BE2C (cell line): Measurements from ENCODE around the gene SLMAP.

ENCODE experiments used
- DNase-seq: peaks from one replicate; pipeline ENCODE4 v3.0.0-alpha.2; 2020
- H3K27me3 ChIP-seq: fragments of 250-450 bp; sonication (Bioruptor Pico); 2 replicates; pipeline ENCODE4 v1.5.1; 2020; ENCODE audit warnings: mild to moderate bottlenecking
- H3K36me3 ChIP-seq: fragments of 250-450 bp; sonication (Bioruptor Pico); 2 replicates; pipeline ENCODE4 v1.5.1; 2020; ENCODE audit warnings: mild to moderate bottlenecking
- H3K4me1 ChIP-seq: fragments of 250-450 bp; sonication (Bioruptor Pico); 2 replicates; pipeline ENCODE4 v1.5.1; 2020
- H3K4me3 ChIP-seq: 2 replicates; pipeline ENCODE4 v1.5.1; 2011; ENCODE audit warnings: low read depth, low read length
- H3K9me3 ChIP-seq: fragments of 250-450 bp; sonication (Bioruptor Pico); 2 replicates; pipeline ENCODE4 v1.5.1; 2020
- TF ChIP-seq, protein P1 (sequence below): IDR thresholded peaks from 2 replicates; pipeline ENCODE4 v1.5.1; 2012; ENCODE audit warnings: mild to moderate bottlenecking, low read depth, low read length

SLMAP gene

DNA sequence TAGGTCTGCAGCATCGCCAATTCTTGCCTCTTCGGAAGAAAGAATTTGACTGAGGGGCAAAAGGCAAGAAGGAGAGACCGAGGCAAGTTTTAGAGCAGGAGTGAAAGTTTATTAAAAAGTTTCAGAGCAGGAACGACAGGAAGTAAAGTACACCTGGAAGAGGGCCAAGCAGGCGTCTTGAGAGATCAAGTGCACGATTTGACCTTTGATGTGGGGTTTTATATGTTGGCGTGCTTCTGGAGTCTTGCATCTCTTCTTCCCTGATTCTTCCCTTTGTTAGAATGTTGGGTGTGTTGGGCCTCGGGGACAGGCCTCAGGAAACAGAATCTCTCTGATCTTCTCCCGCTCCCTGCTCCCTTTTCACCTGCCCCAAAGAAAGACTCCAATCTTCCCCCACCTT lies 211.5 kb downstream of the SLMAP start:
- H3K4me1 ChIP-seq, result no peaks in the 10 kb centered on the region
- no peaks in the 10 kb centered on the region for H3K27me3 ChIP-seq
- DNase-seq, result no peak
- H3K4me3 ChIP-seq, result no peak overlapping the region
- TF ChIP-seq, protein P1, sequence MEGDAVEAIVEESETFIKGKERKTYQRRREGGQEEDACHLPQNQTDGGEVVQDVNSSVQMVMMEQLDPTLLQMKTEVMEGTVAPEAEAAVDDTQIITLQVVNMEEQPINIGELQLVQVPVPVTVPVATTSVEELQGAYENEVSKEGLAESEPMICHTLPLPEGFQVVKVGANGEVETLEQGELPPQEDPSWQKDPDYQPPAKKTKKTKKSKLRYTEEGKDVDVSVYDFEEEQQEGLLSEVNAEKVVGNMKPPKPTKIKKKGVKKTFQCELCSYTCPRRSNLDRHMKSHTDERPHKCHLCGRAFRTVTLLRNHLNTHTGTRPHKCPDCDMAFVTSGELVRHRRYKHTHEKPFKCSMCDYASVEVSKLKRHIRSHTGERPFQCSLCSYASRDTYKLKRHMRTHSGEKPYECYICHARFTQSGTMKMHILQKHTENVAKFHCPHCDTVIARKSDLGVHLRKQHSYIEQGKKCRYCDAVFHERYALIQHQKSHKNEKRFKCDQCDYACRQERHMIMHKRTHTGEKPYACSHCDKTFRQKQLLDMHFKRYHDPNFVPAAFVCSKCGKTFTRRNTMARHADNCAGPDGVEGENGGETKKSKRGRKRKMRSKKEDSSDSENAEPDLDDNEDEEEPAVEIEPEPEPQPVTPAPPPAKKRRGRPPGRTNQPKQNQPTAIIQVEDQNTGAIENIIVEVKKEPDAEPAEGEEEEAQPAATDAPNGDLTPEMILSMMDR, result no peak
- no peaks in the 10 kb centered on the region for H3K36me3 ChIP-seq
- H3K9me3 ChIP-seq, result no peaks in the 10 kb centered on the region

DNA sequence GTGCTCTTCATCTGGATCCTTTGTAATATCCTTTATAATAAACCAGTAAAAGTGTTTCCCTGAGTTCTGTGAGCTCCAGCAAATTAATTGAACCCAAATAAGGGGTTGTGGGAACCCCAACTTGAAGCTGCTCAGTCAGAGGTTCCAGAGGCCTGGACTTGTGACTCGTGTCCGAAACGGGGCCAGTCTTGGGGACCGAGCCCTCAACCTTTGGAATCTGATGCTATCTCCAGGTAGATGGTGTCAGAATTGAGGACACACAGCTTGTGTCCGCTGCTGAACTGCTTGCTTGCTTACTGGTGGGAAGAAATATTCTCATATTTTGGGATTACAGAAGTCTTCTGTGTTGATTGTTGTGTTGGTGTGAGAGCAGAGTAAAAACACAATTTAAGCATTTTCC lies 212.4 kb downstream of the SLMAP start:
- Histone ChIP-seq H3K9me3 (no peaks in the 10 kb centered on the region), H3K36me3 (no peaks in the 10 kb centered on the region), H3K4me3 (no peak overlapping the region), H3K27me3 (no peaks in the 10 kb centered on the region), H3K4me1 (no peaks in the 10 kb centered on the region)
- no peak for DNase-seq
- TF ChIP-seq, protein P1, result no peak

DNA sequence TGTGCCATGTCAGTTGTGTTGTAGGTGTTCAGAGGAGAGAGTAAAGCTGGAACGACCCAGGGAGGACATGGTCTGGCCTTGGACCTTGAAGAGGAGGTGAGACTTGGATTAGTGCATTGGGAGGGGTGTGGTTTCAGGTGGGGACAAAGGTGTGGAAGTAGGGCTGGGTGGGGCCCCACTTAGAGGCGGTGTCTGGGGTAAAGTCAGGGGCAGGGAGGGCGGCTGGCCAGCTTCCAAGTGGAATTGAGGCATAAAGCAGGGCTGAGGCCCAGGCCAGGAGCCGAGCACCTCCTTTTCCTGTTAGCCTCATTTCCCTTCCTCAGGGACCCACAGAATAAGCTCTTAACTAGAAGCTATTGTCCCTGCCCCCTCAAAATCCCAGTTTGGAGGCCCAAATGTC lies 215.9 kb downstream of the SLMAP start:
- TF ChIP-seq, protein P1, result no peak
- no peak for DNase-seq
- Histone ChIP-seq H3K36me3 (no peaks in the 10 kb centered on the region), H3K9me3 (no peaks in the 10 kb centered on the region), H3K4me3 (no peak overlapping the region), H3K27me3 (no peaks in the 10 kb centered on the region), H3K4me1 (no peaks in the 10 kb centered on the region)

DNA sequence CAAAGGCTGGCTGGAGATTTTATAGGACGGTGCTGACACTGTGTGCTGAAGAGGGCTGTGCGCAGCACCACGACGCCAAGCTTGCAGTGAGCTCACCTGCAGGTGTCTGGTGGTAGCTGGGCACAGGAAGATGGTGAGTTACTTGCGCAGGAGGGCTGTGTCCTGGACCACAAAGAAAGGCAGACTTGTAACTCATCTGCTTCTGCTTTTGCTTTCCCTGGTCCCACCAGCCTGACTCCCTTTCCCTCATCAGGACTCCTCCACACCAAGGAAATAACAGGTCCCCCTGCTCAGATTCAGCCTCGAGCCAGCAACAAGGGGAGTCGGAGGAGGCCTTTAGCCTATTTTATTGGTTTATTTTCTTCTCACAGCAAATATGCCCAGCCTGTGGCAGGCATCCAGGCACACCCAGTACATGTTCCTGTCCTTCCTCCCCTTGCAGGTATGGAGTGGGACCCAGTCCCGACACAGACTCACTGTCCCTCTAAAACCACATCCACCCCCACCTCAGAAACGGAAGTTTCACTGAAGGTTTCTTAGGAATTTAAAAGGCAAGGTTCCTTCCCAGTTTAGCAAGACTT lies 216.5 kb downstream of the SLMAP start:
- Histone ChIP-seq H3K27me3 (no peaks in the 10 kb centered on the region), H3K9me3 (no peaks in the 10 kb centered on the region), H3K4me3 (no peak overlapping the region), H3K36me3 (no peaks in the 10 kb centered on the region), H3K4me1 (no peaks in the 10 kb centered on the region)
- TF ChIP-seq, protein P1, result no peak
- no peak for DNase-seq

DNA sequence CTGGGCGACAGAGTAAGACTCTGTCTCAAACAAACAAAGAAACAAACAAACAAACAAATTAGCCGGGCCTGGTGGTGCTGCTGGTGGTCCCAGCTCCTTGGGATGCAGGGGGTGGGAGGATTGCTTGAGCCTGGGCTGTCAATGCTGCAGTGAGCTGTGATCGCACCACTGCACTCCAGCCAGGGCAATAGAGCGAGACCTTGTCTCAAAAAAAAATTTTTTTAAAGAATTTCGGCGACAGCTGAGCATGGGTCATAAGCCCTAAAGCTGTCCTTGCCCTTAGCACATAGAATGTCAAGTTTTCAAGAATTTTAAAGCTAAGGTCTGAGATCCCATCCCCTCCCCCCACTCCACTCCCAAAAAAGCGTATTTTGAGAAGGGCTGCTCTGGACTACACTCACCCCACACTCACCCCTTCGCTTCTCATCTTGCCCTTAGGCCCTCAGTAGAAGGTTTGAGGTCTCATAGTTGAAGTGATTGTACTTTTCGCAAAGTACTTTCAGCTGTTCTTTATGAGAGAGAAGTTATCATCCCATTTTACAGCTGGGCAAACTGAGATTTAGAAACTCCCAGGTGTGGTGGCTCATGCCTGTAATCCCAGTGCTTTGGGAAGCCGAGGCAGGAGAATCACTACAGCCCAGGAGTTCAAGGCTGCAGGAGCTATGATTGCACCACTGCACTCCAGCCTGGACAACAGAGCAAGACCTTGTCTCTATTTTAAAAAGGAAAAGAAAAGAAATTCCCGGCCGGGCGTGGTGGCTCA lies 217.8 kb downstream of the SLMAP start:
- no peaks in the 10 kb centered on the region for H3K4me1 ChIP-seq
- TF ChIP-seq, protein P1, result no peak
- DNase-seq, result no peak
- no peaks in the 10 kb centered on the region for H3K9me3 ChIP-seq
- no peak overlapping the region for H3K4me3 ChIP-seq
- no peaks in the 10 kb centered on the region for H3K36me3 ChIP-seq
- H3K27me3 ChIP-seq, result no peaks in the 10 kb centered on the region

DNA sequence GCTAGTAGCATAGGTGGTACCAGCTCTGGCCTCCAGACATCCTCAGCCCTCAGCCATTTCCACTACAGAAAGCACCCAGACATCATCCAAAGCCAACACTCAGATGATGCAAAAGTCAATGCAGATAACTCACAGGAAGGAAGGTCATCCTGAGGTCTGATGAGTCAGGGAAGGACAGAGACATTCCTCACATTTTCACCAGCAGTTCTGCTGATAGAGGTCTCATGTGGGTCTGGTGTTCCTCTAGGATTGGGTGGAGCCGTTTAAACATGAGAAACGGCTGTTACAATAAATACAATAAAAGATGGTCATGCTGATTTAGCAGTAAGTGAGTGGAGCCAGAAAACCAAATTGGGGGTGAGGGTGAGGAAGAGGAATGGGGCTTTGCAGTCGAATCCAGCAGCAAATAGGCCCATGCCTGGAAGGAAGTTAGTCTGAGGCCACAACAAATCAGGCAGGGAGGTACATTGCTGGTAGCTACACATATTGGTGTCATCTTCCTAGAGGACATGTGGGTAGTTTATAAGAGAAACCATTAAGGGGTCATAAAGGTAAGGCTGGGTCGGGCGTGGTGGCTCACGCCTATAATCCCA lies 218.8 kb downstream of the SLMAP start:
- Histone ChIP-seq H3K4me3 (no peak overlapping the region), H3K27me3 (no peaks in the 10 kb centered on the region), H3K36me3 (no peaks in the 10 kb centered on the region), H3K4me1 (no peaks in the 10 kb centered on the region), H3K9me3 (no peaks in the 10 kb centered on the region)
- DNase-seq, result peak; percentile 20
- TF ChIP-seq, protein P1, result no peak
